GM11168 (cell line): ENCODE results near the gene INTS4.
"Not testable (repeated sequence)": the region's sequence is repeated elsewhere in the genome, so short reads cannot be mapped to it uniquely, and the experiment has no call there.

Source experiments
- in situ Hi-C: fragments of 300-500 bp; cut with MboI; formaldehyde crosslinking; loops from one replicate; pipeline ENCODE4 v1.12.0; 2022; ENCODE audit warnings: low sequenced_read_pairs; ENCODE audit not compliant: unreplicated experiment

Gene INTS4

DNA sequence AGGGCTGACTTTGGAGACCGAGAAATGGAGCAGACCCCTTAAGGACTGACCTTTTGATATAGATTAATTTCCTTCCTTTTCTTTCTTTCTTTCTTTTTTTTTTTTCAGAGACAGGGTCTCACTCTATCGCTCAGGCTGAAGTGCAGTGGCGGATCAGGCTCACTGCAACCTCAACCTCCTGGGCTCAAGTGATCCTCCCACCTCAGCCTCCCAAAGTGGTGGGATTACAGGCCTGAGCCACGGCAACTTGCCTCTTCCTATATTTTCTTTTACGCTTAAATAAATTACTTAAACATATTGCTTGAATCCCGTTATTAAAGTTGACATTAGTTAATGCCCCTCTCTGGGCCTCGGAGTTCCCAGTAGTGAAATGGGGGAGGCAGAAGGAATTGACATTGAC, 29.0 kb upstream of the INTS4 start:
- in situ Hi-C loops: no loop called here

DNA sequence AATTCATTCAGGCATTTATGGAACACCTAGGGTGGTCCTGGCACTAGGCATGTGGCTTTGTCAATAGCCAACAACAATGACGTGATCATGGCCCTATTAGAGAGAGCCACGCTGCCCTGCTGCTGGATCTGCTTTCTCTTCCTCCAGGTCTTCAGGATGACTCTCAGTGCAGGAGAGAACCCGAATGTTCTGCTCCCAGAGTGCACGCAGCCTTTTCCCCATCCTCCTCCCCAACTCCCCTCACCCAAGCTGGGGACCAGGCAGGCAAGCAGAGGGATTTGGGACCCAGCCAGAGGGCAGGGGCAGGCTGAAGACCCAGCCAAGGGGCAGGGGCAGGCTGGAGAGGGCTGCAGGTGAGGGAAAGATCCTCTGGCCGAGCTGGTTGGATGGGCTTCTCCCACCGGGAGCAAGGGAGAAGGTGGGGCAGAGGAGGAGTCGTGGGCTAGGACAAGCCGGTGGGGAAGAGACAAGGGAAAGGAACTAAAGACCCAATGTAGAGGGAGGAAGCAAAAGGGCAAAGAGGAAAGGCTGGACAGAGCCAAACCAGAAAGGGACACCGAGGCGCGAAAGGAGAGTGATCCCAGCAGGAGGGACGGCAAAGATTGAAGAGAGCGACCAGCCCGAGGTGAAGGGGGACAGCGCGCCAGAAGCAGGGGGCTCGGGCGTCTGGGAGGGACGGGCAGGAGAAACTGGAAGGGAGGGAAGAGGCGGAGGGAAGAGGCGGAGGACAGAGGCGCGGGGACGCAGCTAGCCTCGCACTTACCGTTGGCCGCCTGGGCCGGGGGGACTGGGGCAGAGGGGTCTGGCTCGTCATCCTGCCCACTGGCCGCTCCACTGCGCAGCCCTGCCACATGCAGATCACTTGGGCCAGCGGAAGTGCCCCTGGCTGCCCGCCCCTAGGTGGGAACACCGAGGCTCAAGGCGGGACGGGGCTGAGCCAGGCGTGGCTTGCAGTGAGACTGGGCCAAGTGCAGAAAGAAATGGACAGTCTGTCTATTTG, 28.2 kb upstream of the INTS4 start, which contains the start of gene KCTD14:
Gene KCTD14, minus strand, starts transcription at position 880 of the 1,000 bp plus-strand sequence. Its CDS starts 27 bp downstream, at position 853.
- in situ Hi-C loops: no loop called here

DNA sequence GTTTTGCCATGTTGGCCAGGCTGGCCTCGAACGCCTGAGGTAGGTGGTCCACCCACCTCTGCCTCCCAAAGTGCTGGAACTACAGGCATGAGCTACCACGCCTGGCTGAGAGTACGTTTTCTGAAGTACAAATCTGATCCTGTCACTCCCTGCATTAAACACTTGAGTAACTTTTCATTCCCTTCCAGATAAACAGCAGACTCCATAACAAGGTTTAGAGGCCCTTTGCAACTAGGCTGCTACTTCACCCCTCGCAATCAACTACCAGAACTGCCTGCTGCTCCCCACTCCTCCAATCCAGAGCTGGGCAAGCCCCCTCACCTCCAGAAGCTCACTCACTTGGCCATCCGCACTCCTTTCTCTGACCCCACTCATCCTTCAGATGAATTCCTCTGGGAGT, 27.1 kb upstream of the INTS4 start:
- in situ Hi-C loops: no loop called here

DNA sequence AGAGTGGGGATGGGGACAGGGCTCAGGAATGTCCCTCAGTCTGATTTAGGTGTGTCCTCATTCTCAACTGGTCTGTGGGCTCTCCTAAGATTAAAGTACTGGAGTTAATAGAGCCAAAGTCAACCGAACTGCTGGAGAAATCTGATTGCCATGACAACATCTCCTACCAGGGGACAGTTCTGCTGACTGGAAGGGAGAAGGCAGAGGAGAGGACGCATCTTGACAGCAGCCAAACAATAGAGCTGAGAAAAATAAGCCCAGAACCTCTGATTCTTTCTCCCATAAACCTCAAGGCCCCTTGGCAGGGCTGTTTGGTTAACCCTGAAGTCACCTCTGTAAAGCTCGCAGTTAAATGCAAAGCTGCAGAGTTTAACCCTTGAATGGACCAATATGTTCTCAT, 25.8 kb upstream of the INTS4 start:
- in situ Hi-C loops: no loop called here

DNA sequence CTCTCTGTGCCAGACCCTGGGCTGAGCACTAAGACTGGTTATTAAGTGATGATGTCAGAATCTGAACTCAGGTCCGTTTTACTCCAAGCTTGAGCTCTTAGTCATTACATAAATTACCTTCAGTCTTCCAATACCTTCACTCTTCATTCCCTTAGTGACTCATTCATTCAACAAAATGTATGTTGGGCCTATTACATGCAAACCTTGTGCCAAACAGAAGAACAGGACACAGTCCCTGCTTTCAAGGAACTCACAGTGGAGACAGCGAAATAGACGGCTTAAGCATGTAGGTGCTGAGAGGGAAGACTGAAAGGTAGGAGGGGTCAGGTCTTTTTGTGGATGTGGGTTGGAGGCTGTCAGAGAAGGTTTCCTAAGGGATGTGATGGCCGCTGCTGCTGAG, 25.3 kb upstream of the INTS4 start:
- in situ Hi-C loops: no loop called here

DNA sequence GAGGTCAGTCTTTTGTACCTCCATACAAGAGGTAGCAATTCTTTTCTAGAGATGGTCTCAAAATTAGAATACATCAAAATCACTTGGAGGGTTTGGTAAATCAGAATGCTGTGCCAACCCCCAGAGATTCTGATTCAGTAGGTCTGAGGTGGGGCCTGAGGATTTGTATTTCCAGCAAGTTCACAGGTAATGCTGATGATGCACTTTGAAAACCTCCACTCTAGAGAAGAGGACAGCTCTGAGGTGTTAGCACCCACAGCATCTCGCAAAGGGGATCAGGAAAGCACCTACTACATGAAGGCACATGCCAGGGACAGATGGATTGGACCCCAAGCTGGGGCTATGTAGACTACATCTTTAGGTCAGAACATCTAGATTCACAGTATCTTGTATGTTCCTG, 21.4 kb upstream of the INTS4 start:
- in situ Hi-C loops: no loop called here

DNA sequence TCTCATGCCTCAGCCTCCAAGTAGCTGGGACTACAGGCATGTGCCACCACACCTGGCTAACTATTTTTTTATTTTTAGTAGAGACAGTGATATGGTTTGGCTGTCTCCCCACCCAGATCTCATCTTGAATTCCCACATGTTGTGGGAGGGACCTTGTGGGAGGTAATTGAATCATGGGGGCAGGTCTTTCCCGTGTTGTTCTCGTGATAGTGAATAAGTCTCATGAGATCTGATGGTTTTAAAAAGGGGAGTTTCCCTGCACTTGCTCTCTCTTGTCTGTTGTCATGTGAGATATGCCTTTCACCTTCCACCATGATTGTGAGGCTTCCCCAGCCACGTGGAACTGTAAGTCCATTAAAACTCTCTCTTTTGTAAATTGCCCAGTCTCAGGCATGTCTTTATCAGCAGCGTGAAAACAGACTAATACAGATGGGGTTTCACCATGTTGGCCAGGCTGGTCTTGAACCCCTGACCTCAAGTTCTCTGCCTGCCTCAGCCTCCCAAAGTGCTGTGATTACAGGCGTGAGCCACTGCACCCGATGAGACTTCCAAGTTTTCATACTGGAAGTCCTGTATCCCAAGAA, 20.6 kb upstream of the INTS4 start:
- in situ Hi-C loops: not testable (repeated sequence)

DNA sequence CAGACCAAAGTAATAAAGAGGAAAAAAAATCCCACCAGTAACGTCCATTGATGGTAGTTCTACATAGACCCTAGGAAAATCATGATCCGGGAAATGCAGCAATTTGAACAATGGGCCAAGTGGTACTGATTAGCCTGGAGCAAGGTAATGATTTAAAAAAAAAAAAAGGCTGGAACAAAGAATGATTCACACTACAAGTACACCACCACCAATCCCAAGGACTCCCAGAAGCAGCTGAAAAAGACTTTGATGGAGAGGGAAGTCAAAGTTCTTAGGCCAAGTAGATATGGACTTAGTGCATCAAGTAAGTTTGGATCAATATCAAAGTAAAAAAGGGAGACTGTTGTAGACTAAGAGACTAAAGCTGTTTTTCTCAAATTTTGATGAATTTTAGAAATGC, 16.8 kb upstream of the INTS4 start:
- in situ Hi-C loops: no loop called here

DNA sequence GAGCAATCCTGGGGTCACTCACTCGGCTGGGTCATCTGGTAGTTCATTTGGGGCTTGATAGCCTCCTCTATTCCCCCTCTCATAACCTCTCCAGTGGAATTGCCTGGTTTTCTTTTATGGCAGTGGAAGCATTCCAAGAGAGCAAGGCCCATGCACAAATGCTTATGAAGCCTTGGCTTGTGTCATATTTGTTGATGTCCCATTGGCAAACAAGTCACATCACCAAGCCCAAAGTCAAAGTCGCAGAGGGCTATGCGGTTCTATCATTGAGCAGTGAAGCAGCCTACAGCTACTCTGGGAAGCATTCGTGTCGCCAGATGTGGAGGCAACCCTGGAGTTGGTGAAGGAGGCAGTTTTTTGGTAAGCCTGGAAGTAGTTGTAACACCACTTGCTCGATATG, 16.3 kb upstream of the INTS4 start:
- in situ Hi-C loops: no loop called here

DNA sequence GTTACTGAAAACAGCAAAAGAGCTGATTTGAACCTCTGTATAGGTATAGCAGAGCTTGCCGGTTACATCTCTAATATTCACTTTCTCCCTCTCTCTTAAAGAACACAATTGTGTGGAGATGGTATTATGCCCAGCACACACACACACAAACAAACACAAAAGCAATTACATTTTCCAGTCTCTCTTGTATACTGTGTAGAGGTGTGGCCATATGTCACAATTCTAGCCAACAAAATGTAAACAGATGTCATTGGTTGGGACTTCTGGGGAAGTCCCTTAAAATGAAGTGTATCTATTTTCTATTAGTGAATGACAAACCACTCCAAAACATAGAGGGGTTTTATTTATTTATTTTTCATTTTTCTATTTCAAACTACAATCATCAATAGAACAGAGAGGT, 15.8 kb upstream of the INTS4 start:
- in situ Hi-C loops: no loop called here

DNA sequence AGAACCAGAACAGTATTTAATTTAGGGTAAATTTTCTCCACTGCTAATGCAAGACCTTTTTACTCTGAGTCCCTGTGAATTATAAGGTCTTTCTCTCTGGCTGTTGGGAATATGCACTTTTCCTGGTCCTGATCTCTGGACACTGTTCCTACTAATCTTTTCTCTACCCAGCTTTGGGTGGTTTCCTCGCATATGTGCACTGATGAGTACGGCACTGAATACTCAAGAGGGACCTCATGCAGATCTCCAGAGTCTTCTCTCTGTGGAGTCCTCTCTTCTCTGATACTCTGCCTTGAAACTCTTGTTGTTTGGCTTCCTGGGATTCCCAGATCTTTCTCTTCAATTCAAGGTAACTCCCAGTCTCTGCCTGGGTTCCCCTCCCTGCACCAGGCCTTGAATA, 14.6 kb upstream of the INTS4 start:
- in situ Hi-C loops: no loop called here

DNA sequence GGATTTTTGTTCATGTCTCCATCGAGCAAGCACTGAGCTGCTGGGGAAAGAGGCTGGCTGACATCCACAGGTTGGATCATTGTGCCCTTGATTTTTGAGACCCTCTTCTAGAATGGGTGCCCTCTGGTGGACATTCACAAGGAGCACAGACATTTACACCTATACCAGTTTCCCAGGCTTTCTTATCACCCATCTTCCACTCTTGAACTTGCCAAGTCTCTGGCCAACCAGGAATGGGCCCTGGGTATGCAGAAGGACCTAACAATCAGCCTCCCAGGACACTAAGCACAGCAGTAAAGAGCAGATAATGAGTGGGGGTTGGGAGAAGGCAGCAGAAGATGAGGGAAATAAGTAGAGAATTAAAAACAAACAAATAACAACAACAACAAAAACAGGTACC, 5.7 kb upstream of the INTS4 start:
- in situ Hi-C loops: no loop called here

DNA sequence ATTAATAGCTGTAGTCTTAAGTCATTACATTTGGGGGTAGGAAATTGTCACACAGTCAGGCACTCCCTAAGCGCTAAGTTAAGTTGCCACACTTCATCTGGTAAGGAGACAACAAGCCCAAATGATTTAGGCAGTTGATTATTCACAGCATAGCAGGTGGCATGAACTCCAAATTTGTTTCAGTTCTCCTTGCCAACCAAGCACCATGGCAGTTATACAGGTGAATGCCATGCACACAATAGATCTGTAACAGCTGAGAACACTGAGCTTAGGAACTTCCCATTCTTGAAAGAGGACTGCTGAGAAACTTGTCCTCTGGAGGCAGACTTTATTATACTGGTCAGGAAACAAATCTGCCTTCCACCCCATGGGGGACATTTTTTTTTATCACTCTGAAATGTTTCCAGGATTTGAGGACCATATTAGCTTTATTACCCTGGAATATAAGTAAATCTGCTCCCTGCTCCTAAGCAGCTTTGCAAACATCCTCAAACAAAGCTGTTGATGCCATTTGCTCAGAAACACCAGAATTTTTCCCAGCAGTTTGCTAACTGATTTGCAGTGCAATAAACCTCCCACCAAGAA, 5.1 kb upstream of the INTS4 start:
- in situ Hi-C loops: no loop called here

DNA sequence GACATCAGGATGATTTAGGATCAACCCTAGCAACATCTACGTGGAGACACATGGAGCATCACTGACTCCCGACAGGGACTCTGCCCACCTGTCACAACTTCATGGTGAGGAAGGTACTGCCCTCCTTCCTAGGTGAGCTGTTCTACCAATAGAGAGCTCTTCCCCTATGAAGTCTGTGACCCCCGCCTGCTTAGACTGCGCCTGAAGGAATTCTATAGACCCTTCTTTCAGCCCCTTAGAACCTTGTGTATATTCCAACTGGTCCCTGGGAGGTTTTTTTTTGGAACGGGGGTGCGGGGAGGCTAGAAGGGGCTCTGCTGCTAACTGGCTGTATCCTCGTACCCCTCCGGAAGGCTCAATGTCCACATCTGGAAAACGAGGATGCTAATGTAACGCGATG, 566 bp downstream of the INTS4 start:
- in situ Hi-C loops: no loop called here

DNA sequence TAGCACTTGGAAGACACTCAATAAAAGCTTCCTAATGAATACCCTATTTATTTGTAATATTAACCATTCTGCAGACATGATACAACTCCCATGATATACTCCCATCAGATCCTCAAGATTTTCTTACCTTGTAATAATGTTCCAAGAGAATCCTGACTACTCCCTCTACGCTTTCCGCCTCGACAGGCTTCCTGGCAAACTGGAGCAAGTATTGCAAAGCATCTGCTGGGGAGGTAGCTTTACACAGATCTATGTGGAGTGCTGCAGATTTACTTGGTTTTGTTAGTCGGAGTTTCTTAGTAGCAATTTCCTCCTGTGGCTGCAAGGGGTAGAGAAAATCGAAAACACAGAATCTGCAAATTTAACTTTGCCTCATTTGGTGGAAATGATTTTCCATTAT, 3.5 kb downstream of the INTS4 start:
- in situ Hi-C loops: no loop called here

DNA sequence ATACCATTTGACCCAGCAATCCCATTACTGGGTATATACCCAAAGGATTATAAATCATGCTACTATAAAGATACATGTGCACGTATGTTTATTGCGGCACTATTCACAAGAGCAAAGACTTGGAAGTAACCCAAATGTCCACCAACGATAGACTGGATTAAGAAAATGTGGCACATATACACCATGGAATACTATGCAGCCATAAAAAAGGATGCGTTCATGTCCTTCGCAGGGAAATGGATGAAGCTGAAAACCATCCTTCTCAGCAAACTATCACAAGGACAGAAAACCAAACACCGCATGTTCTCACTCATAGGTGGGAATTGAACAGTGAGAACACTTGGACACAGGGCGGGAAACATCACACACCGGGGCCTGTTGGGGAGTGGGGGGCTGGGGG, 8.0 kb downstream of the INTS4 start:
- in situ Hi-C loops: not testable (repeated sequence)

DNA sequence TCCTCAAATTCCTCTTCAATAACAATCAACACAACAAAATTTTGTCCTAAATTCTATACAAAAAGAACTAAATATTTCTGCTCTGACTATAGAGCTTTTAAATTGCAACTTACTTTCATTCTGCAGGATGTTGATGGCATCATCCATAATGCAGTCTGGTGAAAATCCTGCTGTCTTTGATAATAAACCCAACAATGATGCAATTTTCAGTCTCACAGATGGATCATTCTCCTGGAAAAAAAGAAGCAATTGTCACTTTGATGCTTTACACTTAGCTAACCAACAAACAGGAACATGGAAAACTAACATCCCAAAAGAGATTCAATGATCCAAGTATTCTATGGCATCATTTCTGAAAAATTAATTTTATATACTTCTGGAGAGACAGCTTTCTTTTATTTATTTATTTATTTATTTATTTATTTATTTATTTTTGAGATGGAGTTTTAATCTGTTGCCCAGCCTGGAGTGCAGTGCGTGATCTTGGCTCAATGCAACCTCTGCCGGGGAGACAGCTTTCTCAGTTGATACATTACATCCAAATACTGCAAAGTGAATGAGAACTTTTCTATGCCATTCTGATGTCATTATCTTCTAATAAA, 13.0 kb downstream of the INTS4 start:
- in situ Hi-C loops: no loop called here

DNA sequence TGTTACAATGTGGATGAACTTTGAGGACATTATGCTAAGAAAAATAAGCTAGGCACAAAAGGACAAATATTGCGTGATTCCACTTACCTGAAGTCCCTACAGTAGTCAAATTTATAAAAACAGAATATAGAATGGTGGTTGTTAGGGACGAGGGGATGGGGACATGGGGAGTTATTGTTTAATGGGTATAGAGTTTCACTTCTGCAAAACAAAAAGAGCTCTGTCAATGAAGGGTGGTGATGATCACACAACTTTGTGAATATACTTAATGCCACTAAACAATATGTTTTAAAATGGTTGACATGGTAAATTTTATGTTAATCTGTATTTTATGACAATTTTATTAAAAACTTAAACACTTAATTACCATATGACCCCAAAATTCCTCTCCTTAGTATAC, 26.1 kb downstream of the INTS4 start:
- in situ Hi-C loops: no loop called here

DNA sequence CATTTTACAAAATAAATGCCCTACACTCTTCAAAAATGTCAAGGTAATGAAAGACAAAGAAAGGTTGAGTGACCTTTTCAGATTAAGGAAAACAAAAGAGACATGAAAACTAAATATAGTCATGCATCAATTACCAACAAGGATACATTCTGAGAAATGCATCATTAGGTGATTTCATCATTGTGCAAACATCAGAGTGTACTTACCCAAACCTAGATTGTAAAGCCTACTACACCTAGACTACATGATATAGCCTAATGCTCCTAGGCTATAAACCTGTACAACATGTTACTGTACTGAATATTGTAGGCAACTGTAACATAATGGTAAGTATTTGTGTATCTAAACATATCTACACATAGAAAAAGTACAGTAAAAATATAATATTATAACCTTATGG, 26.7 kb downstream of the INTS4 start:
- in situ Hi-C loops: no loop called here

DNA sequence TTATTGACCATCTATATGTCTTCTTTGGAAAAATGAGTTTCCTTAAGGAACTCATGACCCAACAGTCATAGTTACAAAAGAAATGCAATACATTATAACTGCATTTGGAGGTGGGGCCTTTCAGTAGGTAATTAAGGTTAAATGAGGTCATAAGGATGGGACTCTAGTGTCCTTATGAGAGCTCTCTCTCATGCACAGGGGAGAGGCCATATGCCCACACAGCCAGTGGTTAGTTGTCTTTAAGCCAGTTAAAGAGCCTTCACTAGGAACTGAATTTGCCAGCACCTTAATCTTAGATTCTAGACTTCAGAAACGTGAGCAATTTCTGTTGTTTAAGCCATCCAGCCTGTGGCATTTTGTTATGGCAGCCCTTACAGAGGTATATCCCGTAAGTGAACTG, 27.3 kb downstream of the INTS4 start:
- in situ Hi-C loops: no loop called here

DNA sequence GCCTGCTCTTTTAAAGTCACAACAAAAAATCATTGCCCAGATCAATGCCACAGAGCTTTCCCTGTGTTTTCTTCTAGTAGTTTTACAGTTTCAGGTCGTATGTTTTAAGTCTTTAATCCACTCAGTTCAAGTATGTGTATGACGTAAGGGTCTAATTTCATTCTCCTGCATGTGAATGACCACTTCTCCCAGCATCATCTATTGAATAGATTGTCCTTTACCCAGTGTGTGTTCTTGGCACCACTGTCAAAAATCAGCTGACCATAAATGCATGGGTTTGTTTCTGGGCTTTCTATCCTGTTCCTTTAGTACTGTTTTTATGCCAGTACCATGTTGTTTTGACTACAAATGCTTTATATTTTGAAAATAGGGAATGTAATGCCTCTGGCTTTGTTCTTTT, 28.1 kb downstream of the INTS4 start:
- in situ Hi-C loops: no loop called here
